Peyer's patch (tissue), 4 donors: ENCODE measurements around the gene PDCD1. TPM values are rescaled to one million over a fixed set of nuclear protein-coding genes. Genes with fewer than 3 reads are reported as not detected.

Experiments used
- DNase-seq, 3 donors: peaks; one replicate each; pipeline ENCODE4 v3.0.0-alpha.2; 2017 to 2019
- H3K27ac ChIP-seq, 4 donors: fragments of 200-600 bp; sonication (generic); one replicate each; pipeline ENCODE4 v1.5.1; 2016 to 2019
- H3K27me3 ChIP-seq, 2 donors: fragments of 200-600 bp; sonication (generic); one replicate each; pipeline ENCODE4 v1.5.1; 2019
- H3K36me3 ChIP-seq, 3 donors: fragments of 200-600 bp; sonication (generic); one replicate each; pipeline ENCODE4 v1.5.1; 2016 to 2019
- H3K4me1 ChIP-seq, 4 donors: fragments of 200-600 bp; sonication (generic); one replicate each; pipeline ENCODE4 v1.5.1; 2016 to 2019
- H3K4me3 ChIP-seq, 4 donors: fragments of 200-600 bp; sonication (generic); 1 replicate in 3 of 4; 2 replicates in 1 of 4; pipeline ENCODE4 v1.5.1; 2016 to 2019; ENCODE audit warnings: mild to moderate bottlenecking in 1 of 4
- H3K9me3 ChIP-seq, 4 donors: fragments of 200-600 bp; sonication (generic); one replicate each; pipeline ENCODE4 v1.5.1; 2016 to 2019; ENCODE audit warnings: mild to moderate bottlenecking in 1 of 4
- CTCF ChIP-seq, 6 experiments: fragments of 450-650 bp in 4 of 6; fragments of 200-600 bp in 2 of 6; sonication (generic) in 1 of 6; IDR thresholded peaks; one replicate each; pipeline ENCODE4 v1.5.1; 2017 to 2019; ENCODE audit warnings: antibody characterized with exemption in 6 of 6, mild to moderate bottlenecking in 3 of 6, moderate library complexity in 1 of 6
- POLR2A ChIP-seq, 2 donors: fragments of 450-650 bp; IDR thresholded peaks; one replicate each; pipeline ENCODE4 v1.5.1; 2017; ENCODE audit warnings: antibody characterized with exemption in 2 of 2, mild to moderate bottlenecking in 2 of 2, moderate library complexity in 2 of 2
- total RNA-seq, 4 donors: library from RNA; depleted of rRNA; stranded (reverse); fragments of >200 nt; gene quantifications; one replicate each; pipeline ENCODE4 v1.1.0, GENCODE V29; 2016

Gene PDCD1
- total RNA-seq, 4 donors from 2014 or later, result 1.6 to 2.7 TPM; not detected in 2

GRCh38 chr2:241843321-241844065, 15.2 kb downstream of the PDCD1 start:
- H3K4me3 ChIP-seq, result peak overlapping the region; percentile 37 to 59 (median 48)
- H3K9me3 ChIP-seq, result no peaks in the 10 kb centered on the region
- peaks cover 0 to 22% (median 9%) of the 10 kb centered on the region in 4 donors for H3K4me1 ChIP-seq
- H3K36me3 ChIP-seq, result no peaks in the 10 kb centered on the region
- TF ChIP-seq CTCF (IDR thresholded peaks at IDR 0.05) (no peak), POLR2A (IDR thresholded peaks at IDR 0.05) (no peak)
- H3K27ac ChIP-seq, result peak overlapping the region; percentile 39 to 74 (median 54)
- DNase-seq, result peak in 2 of 3 donors; percentile 45 to 47
- H3K27me3 ChIP-seq, result no peaks in the 10 kb centered on the region

GRCh38 chr2:241842620-241843211, 16.0 kb downstream of the PDCD1 start:
- H3K27ac ChIP-seq, result peak overlapping the region; percentile 39 to 74 (median 54)
- TF ChIP-seq CTCF (IDR thresholded peaks at IDR 0.05) (no peak), POLR2A (IDR thresholded peaks at IDR 0.05) (no peak)
- no peaks in the 10 kb centered on the region for H3K36me3 ChIP-seq
- H3K4me1 ChIP-seq, result peaks cover 0 to 22% (median 9%) of the 10 kb centered on the region in 4 donors
- H3K27me3 ChIP-seq, result no peaks in the 10 kb centered on the region
- H3K9me3 ChIP-seq, result no peaks in the 10 kb centered on the region
- DNase-seq, result peak; percentile 58 to 85 (median 67)
- peak overlapping the region; percentile 37 to 59 (median 48) for H3K4me3 ChIP-seq

GRCh38 chr2:241842067-241842415, 16.7 kb downstream of the PDCD1 start:
- Histone ChIP-seq H3K4me3 (no peak overlapping the region), H3K36me3 (no peaks in the 10 kb centered on the region), H3K27me3 (no peaks in the 10 kb centered on the region), H3K4me1 (peaks cover 0 to 22% (median 9%) of the 10 kb centered on the region in 4 donors), H3K27ac (no peak overlapping the region), H3K9me3 (no peaks in the 10 kb centered on the region)
- TF ChIP-seq CTCF (IDR thresholded peaks at IDR 0.05), result no peak
- TF ChIP-seq POLR2A (IDR thresholded peaks at IDR 0.05), result no peak
- DNase-seq, result peak in 1 of 3 donors; percentile 45

GRCh38 chr2:241841181-241842066, 17.3 kb downstream of the PDCD1 start:
- peaks cover 0 to 22% (median 9%) of the 10 kb centered on the region in 4 donors for H3K4me1 ChIP-seq
- TF ChIP-seq POLR2A (IDR thresholded peaks at IDR 0.05) (no peak), CTCF (IDR thresholded peaks at IDR 0.05) (no peak)
- peak in 1 of 3 donors; percentile 45 for DNase-seq

GRCh38 chr2:241837197-241837965, 21.3 kb downstream of the PDCD1 start:
- H3K4me1 ChIP-seq, result no peaks in the 10 kb centered on the region
- no peak for DNase-seq
- H3K4me3 ChIP-seq, result no peak overlapping the region
- no peak for TF ChIP-seq CTCF (IDR thresholded peaks at IDR 0.05)
- no peak for TF ChIP-seq POLR2A (IDR thresholded peaks at IDR 0.05)
- H3K27me3 ChIP-seq, result no peaks in the 10 kb centered on the region
- H3K36me3 ChIP-seq, result no peaks in the 10 kb centered on the region
- no peak overlapping the region for H3K27ac ChIP-seq
- H3K9me3 ChIP-seq, result no peaks in the 10 kb centered on the region

More at GRCh38 chr2:241841181-241842066, 17.3 kb downstream of the PDCD1 start:
- no peaks in the 10 kb centered on the region for H3K36me3 ChIP-seq
- H3K9me3 ChIP-seq, result no peaks in the 10 kb centered on the region
- no peaks in the 10 kb centered on the region for H3K27me3 ChIP-seq
- H3K4me3 ChIP-seq, result no peak overlapping the region
- H3K27ac ChIP-seq, result no peak overlapping the region
